ENCODE measurements around the gene CNTNAP2. TPM values are rescaled to one million over a fixed set of nuclear protein-coding genes. Genes with fewer than 3 reads are reported as not detected.

The CNTNAP2 gene
- total and polyA plus RNA-seq, 2 of the 13 experiments (the other 11 are each of a cell fraction or from before 2014, with no cell fraction given) = 0.40 to 0.42 TPM

GRCh38 chr7:146494952-146495596, 378.5 kb downstream of the CNTNAP2 start:
- POLR2A ChIA-PET = no interaction called here
- 1% methylated on average over 6 of the region's 6 CpGs for WGBS (ENCODE audit: low lambda C conversion rate)
- H3K27ac ChIP-seq (ENCODE audit: extremely low read length, insufficient read depth, low read length) = no peak overlapping the region
- no peaks in the 10 kb centered on the region for H3K36me3 ChIP-seq (replicated peaks in 1 of 2; ENCODE audit: control insufficient read depth in 1 of 2, insufficient read depth in 2 of 2, low read length in 2 of 2)
- H3K27me3 ChIP-seq (ENCODE audit: control insufficient read depth in 1 of 2, insufficient read depth in 2 of 2, low read length in 2 of 2) = no peaks in the 10 kb centered on the region
- no peak overlapping the region for H3K9ac ChIP-seq (ENCODE audit: insufficient read depth, low read depth, low read length)
- H3K9me3 ChIP-seq (ENCODE audit: low read length) = peaks cover 68% of the 10 kb centered on the region
- intact Hi-C loops (cut with micrococcal nuclease; ENCODE audit: unreplicated experiment) (no loop called here), in situ Hi-C loops (cut with HindIII; ENCODE audit: extremely low pct_ligation_motif_present, low pct_unique_long_range_greater_than_20kb) (no loop called here)
- H4K20me1 ChIP-seq (ENCODE audit: insufficient read depth, low read length) = no peaks in the 10 kb centered on the region
- no peak overlapping the region for H3K4me3 ChIP-seq (replicated peaks in 1 of 3; ENCODE audit: insufficient read depth in 1 of 3, low read depth in 2 of 3, low read length in 3 of 3)
- H3K4me1 ChIP-seq (ENCODE audit: insufficient read depth, low read length) = no peaks in the 10 kb centered on the region
- ATAC-seq = no peak
- no peak overlapping the region for H3K4me2 ChIP-seq (ENCODE audit: low read depth, low read length)
- H3K79me2 ChIP-seq (ENCODE audit: insufficient read depth, low read length) = no peaks in the 10 kb centered on the region
- CTCF ChIA-PET (ENCODE audit: low intra/inter-chr PET ratio, low total read pairs) = no interaction called here
- no peak for FAIRE-seq
- BruUV-seq (replicated peaks) = no TSS peak
- no peak overlapping the region for H2AFZ ChIP-seq (ENCODE audit: low read length)
- no peak for TF ChIP-seq NR3C1 (CRISPR knock-in tag; IDR thresholded peaks at IDR 0.05)
- no peak for TF ChIP-seq ATF5 (CRISPR knock-in tag; IDR thresholded peaks at IDR 0.05; ENCODE audit: low read depth)
- no peak for DNase-seq (ENCODE audit: low spot score)

DNA sequence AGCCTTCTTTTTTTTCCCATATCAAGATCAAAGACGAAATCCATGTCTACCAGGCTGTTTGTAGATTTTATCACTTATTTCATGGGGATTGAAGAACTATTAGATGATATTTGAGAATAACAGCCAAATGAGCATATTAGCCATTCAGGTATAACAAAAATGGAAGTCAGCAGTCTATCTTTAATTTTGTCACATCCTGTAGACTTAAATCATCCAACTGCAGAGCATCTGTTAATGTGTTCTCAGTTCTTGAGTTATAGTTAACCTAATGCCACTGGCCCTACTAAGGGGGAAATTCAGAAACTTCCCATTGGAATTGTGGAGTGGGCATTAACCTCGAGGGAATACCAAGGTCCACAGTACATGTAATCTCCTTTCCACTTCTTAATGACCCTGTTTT, 380.1 kb downstream of the CNTNAP2 start:
- Histone ChIP-seq H3K79me2 (ENCODE audit: insufficient read depth, low read length) (no peaks in the 10 kb centered on the region), H3K9ac (ENCODE audit: insufficient read depth, low read depth, low read length) (no peak overlapping the region), H3K4me1 (ENCODE audit: insufficient read depth, low read length) (no peaks in the 10 kb centered on the region), H3K36me3 (replicated peaks in 1 of 2; ENCODE audit: control insufficient read depth in 1 of 2, insufficient read depth in 2 of 2, low read length in 2 of 2) (no peaks in the 10 kb centered on the region), H3K27me3 (ENCODE audit: control insufficient read depth in 1 of 2, insufficient read depth in 2 of 2, low read length in 2 of 2) (no peaks in the 10 kb centered on the region), H3K9me3 (ENCODE audit: low read length) (peaks cover 73% of the 10 kb centered on the region), H3K27ac (ENCODE audit: extremely low read length, insufficient read depth, low read length) (no peak overlapping the region), H2AFZ (ENCODE audit: low read length) (no peak overlapping the region), H3K4me2 (ENCODE audit: low read depth, low read length) (no peak overlapping the region), H3K4me3 (replicated peaks in 1 of 3; ENCODE audit: insufficient read depth in 1 of 3, low read depth in 2 of 3, low read length in 3 of 3) (no peak overlapping the region), H4K20me1 (ENCODE audit: insufficient read depth, low read length) (no peaks in the 10 kb centered on the region)
- DNase-seq (ENCODE audit: low spot score) (no peak), ATAC-seq (no peak), FAIRE-seq (no peak)
- intact Hi-C loops (cut with micrococcal nuclease; ENCODE audit: unreplicated experiment) = no loop called here
- BruUV-seq (replicated peaks) = no TSS peak
- in situ Hi-C loops (cut with HindIII; ENCODE audit: extremely low pct_ligation_motif_present, low pct_unique_long_range_greater_than_20kb) = no loop called here
- WGBS (ENCODE audit: low lambda C conversion rate) = 0% methylated on average over 2 of the region's 2 CpGs
- TF ChIP-seq ZNF317 (CRISPR knock-in tag; IDR thresholded peaks at IDR 0.05) (peak; percentile 56; the same call in 1 of the 2 replicates), TOE1 (CRISPR knock-in tag; IDR thresholded peaks at IDR 0.05) (no peak), ATM (IDR thresholded peaks at IDR 0.05; ENCODE audit: borderline replicate concordance) (no peak), POLR2G (IDR thresholded peaks at IDR 0.05; ENCODE audit: low read depth, low read length) (no peak), ZNF18 (CRISPR knock-in tag; IDR thresholded peaks at IDR 0.05; ENCODE audit: insufficient replicate concordance) (no peak)
- ChIA-PET CTCF (ENCODE audit: low intra/inter-chr PET ratio, low total read pairs) (no interaction called here), POLR2A (no interaction called here)
